Esophagus squamous epithelium (tissue), 5 donors: ENCODE results near the gene ACOT11. TPM values are rescaled to one million over a fixed set of nuclear protein-coding genes. Genes with fewer than 3 reads are reported as not detected.
A peak's percentile ranks its signal among the peaks of the same experiment; 100 is the strongest.

Experiments
- DNase-seq: peaks from one replicate; lab custom pipeline; 2025; lab: John Stamatoyannopoulos, UW
- H3K27ac ChIP-seq, 4 donors: fragments of 200-600 bp; sonication (generic); one replicate each; pipeline ENCODE4 v1.5.1; 2016 to 2019; ENCODE audit warnings: mild to moderate bottlenecking in 1 of 4
- H3K27me3 ChIP-seq, 4 donors: fragments of 200-600 bp; sonication (generic); 1 replicate in 3 of 4; 2 replicates in 1 of 4; pipeline versions ENCODE4 v1.5.1 to v1.6.0; 2017 to 2021; ENCODE audit warnings: antibody characterized with exemption in 1 of 4
- H3K36me3 ChIP-seq, 3 donors: fragments of 200-600 bp; sonication (generic); one replicate each; pipeline ENCODE4 v1.5.1; 2016 to 2019
- H3K4me1 ChIP-seq, 3 donors: fragments of 200-600 bp; sonication (generic); one replicate each; pipeline ENCODE4 v1.5.1; 2017 to 2019
- H3K4me3 ChIP-seq, 4 donors: fragments of 200-600 bp; sonication (generic); 1 replicate in 3 of 4; 2 replicates in 1 of 4; pipeline ENCODE4 v1.5.1; 2016 to 2019; ENCODE audit warnings: mild to moderate bottlenecking in 2 of 4, moderate library complexity in 1 of 4
- H3K9me3 ChIP-seq, 3 donors: fragments of 200-600 bp; sonication (generic); one replicate each; pipeline ENCODE4 v1.5.1; 2016 to 2019
- POLR2A ChIP-seq, 4 donors: fragments of 450-650 bp; IDR thresholded peaks; one replicate each; pipeline ENCODE4 v1.6.1; 2017; ENCODE audit warnings: antibody characterized with exemption in 4 of 4, mild to moderate bottlenecking in 4 of 4, moderate library complexity in 3 of 4
- WGBS, 2 donors: methylation state at CpG; one replicate each; pipeline ENCODE4 v1.1.5; 2018; 5-methylcytosine and 5-hydroxymethylcytosine counted together
- intact Hi-C: fragments of 100-400 bp; cut with DNase I; formaldehyde crosslinking; loops from one replicate; pipeline ENCODE4 v1.15.0; 2022
- total RNA-seq, 4 donors: library from RNA; depleted of rRNA; stranded (reverse); fragments of >200 nt; gene quantifications; one replicate each; pipeline ENCODE4 v1.1.0, GENCODE V29; 2016
- TF ChIP-seq, protein P1 (sequence below), 6 experiments: fragments of 450-650 bp in 4 of 6; fragments of 200-600 bp in 2 of 6; sonication (generic) in 2 of 6; IDR thresholded peaks; one replicate each; pipeline ENCODE4 v1.5.1; 2016 to 2019; ENCODE audit warnings: antibody characterized with exemption in 6 of 6, mild to moderate bottlenecking in 4 of 6, moderate library complexity in 4 of 6
- donor health status: DM: yes; HTN: yes; CAD: no.

The ACOT11 gene
- total RNA-seq, 4 donors from 2014 or later, result 10.1 to 33.9 (median 20.3) TPM

DNA sequence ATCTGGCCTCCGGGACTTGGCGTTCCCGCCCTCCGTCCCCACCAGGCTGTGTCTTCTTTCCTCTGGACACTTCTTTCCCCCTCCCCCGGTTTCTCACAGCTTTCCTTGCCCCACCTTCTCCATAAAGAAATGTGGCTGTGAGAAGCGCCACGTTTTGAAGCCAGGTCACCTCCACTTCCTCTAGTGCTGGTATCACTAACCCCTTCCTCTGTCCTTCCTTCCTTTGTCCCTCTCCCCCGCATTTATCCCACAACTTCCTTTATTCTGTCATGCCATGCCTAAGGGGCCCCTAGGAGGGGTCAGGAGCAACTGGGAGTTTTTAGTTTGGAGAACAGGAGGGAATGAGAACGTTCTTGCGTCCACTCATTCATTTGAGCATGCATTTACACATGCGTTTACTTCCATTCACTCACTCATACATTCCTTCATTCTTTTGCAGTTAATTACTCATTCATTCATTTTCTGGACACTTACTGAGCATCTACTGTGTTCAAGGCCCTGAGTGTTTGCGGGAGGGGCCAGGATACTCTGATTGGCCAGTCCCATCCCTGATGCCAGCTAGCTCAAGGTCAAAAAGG is 5.0 kb upstream of the ACOT11 start:
- no peak for DNase-seq
- H3K9me3 ChIP-seq, result no peaks in the 10 kb centered on the region
- H3K27ac ChIP-seq, result peak overlapping the region; percentile 55 to 83 (median 78)
- H3K4me1 ChIP-seq, result peaks cover 8 to 38% (median 20%) of the 10 kb centered on the region in 3 donors
- no peaks in the 10 kb centered on the region for H3K36me3 ChIP-seq
- 28 to 30% methylated on average over 11 to 12 of the region's 12 CpGs for WGBS, 2 donors
- intact Hi-C loops, result no loop called here
- no peak for TF ChIP-seq POLR2A (IDR thresholded peaks at IDR 0.05)
- TF ChIP-seq, protein P1, sequence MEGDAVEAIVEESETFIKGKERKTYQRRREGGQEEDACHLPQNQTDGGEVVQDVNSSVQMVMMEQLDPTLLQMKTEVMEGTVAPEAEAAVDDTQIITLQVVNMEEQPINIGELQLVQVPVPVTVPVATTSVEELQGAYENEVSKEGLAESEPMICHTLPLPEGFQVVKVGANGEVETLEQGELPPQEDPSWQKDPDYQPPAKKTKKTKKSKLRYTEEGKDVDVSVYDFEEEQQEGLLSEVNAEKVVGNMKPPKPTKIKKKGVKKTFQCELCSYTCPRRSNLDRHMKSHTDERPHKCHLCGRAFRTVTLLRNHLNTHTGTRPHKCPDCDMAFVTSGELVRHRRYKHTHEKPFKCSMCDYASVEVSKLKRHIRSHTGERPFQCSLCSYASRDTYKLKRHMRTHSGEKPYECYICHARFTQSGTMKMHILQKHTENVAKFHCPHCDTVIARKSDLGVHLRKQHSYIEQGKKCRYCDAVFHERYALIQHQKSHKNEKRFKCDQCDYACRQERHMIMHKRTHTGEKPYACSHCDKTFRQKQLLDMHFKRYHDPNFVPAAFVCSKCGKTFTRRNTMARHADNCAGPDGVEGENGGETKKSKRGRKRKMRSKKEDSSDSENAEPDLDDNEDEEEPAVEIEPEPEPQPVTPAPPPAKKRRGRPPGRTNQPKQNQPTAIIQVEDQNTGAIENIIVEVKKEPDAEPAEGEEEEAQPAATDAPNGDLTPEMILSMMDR (IDR thresholded peaks at IDR 0.05), result no peak
- peaks cover 0 to 3% (median 0%) of the 10 kb centered on the region in 4 donors for H3K27me3 ChIP-seq
- peak overlapping the region; percentile 28 to 72 (median 54) for H3K4me3 ChIP-seq

GRCh38 chr1:54543729-54544496 is 4.1 kb upstream of the ACOT11 start:
- Histone ChIP-seq H3K9me3 (no peaks in the 10 kb centered on the region), H3K27me3 (peaks cover 0 to 3% (median 0%) of the 10 kb centered on the region in 4 donors), H3K4me1 (peaks cover 8 to 45% (median 20%) of the 10 kb centered on the region in 3 donors), H3K4me3 (no peak overlapping the region), H3K36me3 (no peaks in the 10 kb centered on the region), H3K27ac (peak overlapping the region in 3 of 4 donors; percentile 74 to 83 (median 81))
- no peak for DNase-seq
- TF ChIP-seq, protein P1 (IDR thresholded peaks at IDR 0.05), result no peak
- no peak for TF ChIP-seq POLR2A (IDR thresholded peaks at IDR 0.05)
- WGBS, 2 donors, result 64 to 71% methylated on average over 13 of the region's 13 CpGs
- intact Hi-C loops, result no loop called here

DNA sequence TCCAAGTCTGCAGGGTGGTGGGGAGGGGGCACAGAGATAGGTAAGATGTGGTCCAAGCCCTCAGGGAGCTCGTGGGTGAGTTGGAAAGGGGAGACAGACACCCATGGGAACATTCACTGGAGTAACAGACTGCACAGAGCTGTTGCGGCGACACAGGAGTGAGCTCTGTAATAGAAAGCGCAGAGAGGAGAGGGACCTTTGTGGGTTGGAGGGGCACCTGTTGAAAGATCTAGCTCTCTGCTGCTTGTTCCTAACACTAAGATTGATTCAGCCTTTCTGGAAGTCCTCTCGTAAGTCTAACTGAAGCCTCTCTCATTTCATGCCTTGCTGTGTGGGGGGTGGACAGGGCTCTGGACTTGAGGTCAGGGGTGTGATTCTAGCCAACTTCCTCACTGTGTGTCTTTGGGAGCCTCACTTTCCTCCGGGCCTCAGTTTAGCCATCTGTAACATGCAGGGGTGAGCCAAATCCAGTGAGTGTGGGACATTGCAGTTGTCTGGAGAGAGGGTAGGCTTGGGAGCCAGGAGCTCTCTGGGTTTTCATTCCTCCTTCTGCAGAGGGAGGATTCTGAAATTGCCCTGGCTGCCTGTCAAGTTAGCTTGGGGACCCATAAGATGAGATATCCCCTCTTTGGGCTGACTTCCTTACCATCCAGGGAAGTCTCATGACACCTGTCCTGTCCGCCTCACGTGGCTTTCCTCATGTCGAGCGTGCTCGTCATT is 2.0 kb upstream of the ACOT11 start:
- H3K9me3 ChIP-seq, result no peaks in the 10 kb centered on the region
- H3K4me3 ChIP-seq, result no peak overlapping the region
- WGBS, 2 donors, result 83 to 89% methylated on average over 10 to 11 of the region's 11 CpGs
- H3K27ac ChIP-seq, result no peak overlapping the region
- peaks cover 8 to 53% (median 20%) of the 10 kb centered on the region in 3 donors for H3K4me1 ChIP-seq
- intact Hi-C loops, result no loop called here
- H3K27me3 ChIP-seq, result no peaks in the 10 kb centered on the region
- no peak for DNase-seq
- TF ChIP-seq, protein P1 (IDR thresholded peaks at IDR 0.05), result no peak
- TF ChIP-seq POLR2A (IDR thresholded peaks at IDR 0.05), result no peak
- no peaks in the 10 kb centered on the region for H3K36me3 ChIP-seq

DNA sequence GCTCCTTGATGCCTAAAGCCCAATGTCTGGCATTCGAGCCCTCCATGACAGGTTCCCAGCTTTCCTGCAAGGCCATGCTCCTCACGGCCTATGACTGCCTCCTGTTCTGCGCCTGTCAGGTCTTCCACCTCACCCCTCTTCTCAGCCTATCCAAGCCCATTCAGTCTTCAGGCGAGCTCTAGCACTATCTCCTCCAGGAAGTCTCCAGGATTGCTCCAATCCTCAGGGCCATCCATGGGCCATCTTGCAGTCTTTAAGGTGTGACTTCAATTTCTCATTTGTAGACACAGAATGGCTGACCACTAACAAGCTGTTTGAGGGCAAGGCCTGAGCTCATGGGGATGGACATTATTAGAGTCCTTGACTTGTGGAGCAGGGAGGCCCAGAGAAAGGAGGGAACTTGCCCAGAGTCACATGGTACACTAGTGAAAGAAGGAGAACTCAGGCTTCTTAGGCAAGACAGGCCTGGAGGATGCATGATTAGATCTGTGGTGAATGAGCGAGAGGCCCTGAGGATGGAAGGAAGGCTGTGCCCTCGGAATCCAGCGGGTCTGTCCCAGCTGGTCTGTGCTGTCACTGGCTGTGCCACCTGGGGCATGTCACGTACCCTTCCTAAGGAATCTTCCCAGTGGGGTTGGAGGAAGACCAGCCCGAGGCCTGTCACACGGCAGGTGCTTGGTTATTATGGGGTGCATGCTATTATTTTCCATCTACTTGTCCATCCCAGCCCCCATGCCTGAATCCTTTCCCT is 1.2 kb upstream of the ACOT11 start:
- Histone ChIP-seq H3K36me3 (no peaks in the 10 kb centered on the region), H3K4me3 (no peak overlapping the region), H3K4me1 (peaks cover 4 to 46% (median 17%) of the 10 kb centered on the region in 3 donors), H3K27me3 (no peaks in the 10 kb centered on the region), H3K9me3 (no peaks in the 10 kb centered on the region), H3K27ac (peak overlapping the region; percentile 36 to 87 (median 74))
- DNase-seq, result no peak
- WGBS, 2 donors, result 77 to 90% methylated on average over 10 of the region's 10 CpGs
- intact Hi-C loops, result no loop called here
- TF ChIP-seq, protein P1 (IDR thresholded peaks at IDR 0.05), result no peak
- no peak for TF ChIP-seq POLR2A (IDR thresholded peaks at IDR 0.05)
